HL-60 (cell line): ENCODE measurements around the gene KIR2DL4.
"Not testable (repeated sequence)": the region's sequence is repeated elsewhere in the genome, so short reads cannot be mapped to it uniquely, and the experiment has no call there.

Experiments used
- CTCF ChIP-seq: IDR thresholded peaks from one replicate; pipeline ENCODE4 v1.5.1; 2011; ENCODE audit warnings: low read length, control low read depth, inconsistent platforms; ENCODE audit not compliant: insufficient read depth
- GABPA ChIP-seq: IDR thresholded peaks from 2 replicates; pipeline ENCODE4 v1.6.1; 2012; ENCODE audit warnings: low read depth
- TF ChIP-seq, protein P1 (sequence below): IDR thresholded peaks from 2 replicates; pipeline ENCODE4 v1.6.1; 2012; ENCODE audit warnings: low read depth; ENCODE audit not compliant: insufficient replicate concordance

DNA sequence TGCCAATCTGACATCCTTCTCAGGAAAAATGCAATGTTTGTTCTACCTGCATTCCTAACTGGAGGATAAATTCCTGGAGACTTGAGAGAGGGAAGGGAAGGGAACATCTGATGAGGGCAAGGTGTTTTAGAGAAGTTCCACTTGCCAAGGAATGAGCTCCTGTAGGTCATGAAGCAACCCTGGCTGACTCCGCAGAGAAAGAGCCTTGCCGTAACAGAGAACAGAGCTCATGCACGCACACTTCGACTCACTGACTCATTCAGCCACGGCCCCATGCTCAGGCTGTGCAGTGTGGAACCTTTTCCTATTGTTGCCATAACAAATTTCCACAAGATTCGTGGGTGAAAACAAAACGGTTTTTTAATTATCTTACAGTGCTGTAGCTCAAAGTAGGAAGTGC, 24.5 kb upstream of the KIR2DL4 start:
- TF ChIP-seq GABPA, CTCF: not testable (repeated sequence)
- TF ChIP-seq, protein P1, sequence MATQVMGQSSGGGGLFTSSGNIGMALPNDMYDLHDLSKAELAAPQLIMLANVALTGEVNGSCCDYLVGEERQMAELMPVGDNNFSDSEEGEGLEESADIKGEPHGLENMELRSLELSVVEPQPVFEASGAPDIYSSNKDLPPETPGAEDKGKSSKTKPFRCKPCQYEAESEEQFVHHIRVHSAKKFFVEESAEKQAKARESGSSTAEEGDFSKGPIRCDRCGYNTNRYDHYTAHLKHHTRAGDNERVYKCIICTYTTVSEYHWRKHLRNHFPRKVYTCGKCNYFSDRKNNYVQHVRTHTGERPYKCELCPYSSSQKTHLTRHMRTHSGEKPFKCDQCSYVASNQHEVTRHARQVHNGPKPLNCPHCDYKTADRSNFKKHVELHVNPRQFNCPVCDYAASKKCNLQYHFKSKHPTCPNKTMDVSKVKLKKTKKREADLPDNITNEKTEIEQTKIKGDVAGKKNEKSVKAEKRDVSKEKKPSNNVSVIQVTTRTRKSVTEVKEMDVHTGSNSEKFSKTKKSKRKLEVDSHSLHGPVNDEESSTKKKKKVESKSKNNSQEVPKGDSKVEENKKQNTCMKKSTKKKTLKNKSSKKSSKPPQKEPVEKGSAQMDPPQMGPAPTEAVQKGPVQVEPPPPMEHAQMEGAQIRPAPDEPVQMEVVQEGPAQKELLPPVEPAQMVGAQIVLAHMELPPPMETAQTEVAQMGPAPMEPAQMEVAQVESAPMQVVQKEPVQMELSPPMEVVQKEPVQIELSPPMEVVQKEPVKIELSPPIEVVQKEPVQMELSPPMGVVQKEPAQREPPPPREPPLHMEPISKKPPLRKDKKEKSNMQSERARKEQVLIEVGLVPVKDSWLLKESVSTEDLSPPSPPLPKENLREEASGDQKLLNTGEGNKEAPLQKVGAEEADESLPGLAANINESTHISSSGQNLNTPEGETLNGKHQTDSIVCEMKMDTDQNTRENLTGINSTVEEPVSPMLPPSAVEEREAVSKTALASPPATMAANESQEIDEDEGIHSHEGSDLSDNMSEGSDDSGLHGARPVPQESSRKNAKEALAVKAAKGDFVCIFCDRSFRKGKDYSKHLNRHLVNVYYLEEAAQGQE: not testable (repeated sequence)
